ENCODE results near the gene MGAT2. TPM values are rescaled to one million over a fixed set of nuclear protein-coding genes. Genes with fewer than 3 reads are reported as not detected.

The MGAT2 gene
- polyA plus RNA-seq, 3 donors: 8.9 to 38.0 (median 36.3) TPM

GRCh38 chr14:49634547-49635334 lies 14.1 kb downstream of the MGAT2 start, which contains the start of gene DNAAF2:
Gene DNAAF2, minus strand, starts transcription at chr14:49635244. Its CDS starts 95 bp downstream, at chr14:49635149.
- Histone ChIP-seq H3K4me3 (replicated peaks in 1 of 3; ENCODE audit: low read depth in 2 of 3, low read length in 3 of 3) (peak within 1 kb of the TSS; percentile 72 to 97 (median 92)), H3K4me2 (replicated peaks; ENCODE audit: extremely low read depth, low read length, poor library complexity, severe bottlenecking) (peak within 1 kb of the TSS; percentile 98), H3K27me3 (ENCODE audit: control insufficient read depth in 2 of 2, insufficient read depth in 2 of 2, low read length in 2 of 2) (no peaks in the 10 kb centered on the region), H3K79me2 (ENCODE audit: insufficient read depth, low read length) (peaks cover 83% of the 10 kb centered on the region), H3K9me3 (replicated peaks in 1 of 2; ENCODE audit: control insufficient read depth in 1 of 2, insufficient read depth in 1 of 2, low read length in 2 of 2) (no peaks in the 10 kb centered on the region), H3K9ac (ENCODE audit: insufficient read depth, low read length, poor library complexity, severe bottlenecking) (peak within 1 kb of the TSS; percentile 90), H3K27ac (ENCODE audit: low read depth in 1 of 2, low read length in 2 of 2) (peak within 1 kb of the TSS; percentile 91 to 95), H2AFZ (ENCODE audit: insufficient read depth, low read depth, low read length, poor library complexity, severe bottlenecking) (peak within 1 kb of the TSS; percentile 100), H4K20me1 (ENCODE audit: insufficient read depth, low read length) (peaks cover 28% of the 10 kb centered on the region), H3K36me3 (replicated peaks in 1 of 2; ENCODE audit: control insufficient read depth in 1 of 2, insufficient read depth in 2 of 2, low read length in 2 of 2) (peaks cover 2 to 15% of the 10 kb centered on the region in 2 donors), H3K4me1 (ENCODE audit: control insufficient read depth in 1 of 2, insufficient read depth in 2 of 2, low read length in 2 of 2) (peaks cover 27 to 42% of the 10 kb centered on the region in 2 donors)
- Mint-ChIP-seq H3K27ac (peak within 1 kb of the TSS; percentile 88 to 96 (median 93)), H3K4me1 (peaks cover 52% of the 10 kb centered on the region), H3K27me3 (ENCODE audit: low read depth in 3 of 3) (peaks cover 0 to 4% (median 0%) of the 10 kb centered on the region in 3 donors), H3K4me3 (peak within 1 kb of the TSS; percentile 98 to 99), H3K36me3 (peaks cover 14 to 21% of the 10 kb centered on the region in 2 donors), H3K9me3 (no peaks in the 10 kb centered on the region)
- TF ChIP-seq CTCF (IDR thresholded peaks at IDR 0.05): peak; percentile 66
- intact Hi-C loops (cut with micrococcal nuclease): loop anchor here (5.0 to 10.0 kb wide), 2 partner anchors 37 to 130 kb away; partner anchors contain the start of genes KLHDC2 (in 1 of the 2) and LRR1 (in 1 of the 2)
- under 1% methylated on average over 71 of the region's 80 CpGs for WGBS (ENCODE audit: insufficient coverage)
- DNase-seq: peak; percentile 38 to 61 (median 40)

GRCh38 chr14:49636866-49637265 lies 16.3 kb downstream of the MGAT2 start:
- peaks cover 43% of the 10 kb centered on the region for H3K4me1 Mint-ChIP-seq
- H3K27ac ChIP-seq (ENCODE audit: low read depth in 1 of 2, low read length in 2 of 2): no peak overlapping the region

More at GRCh38 chr14:49636866-49637265, 16.3 kb downstream of the MGAT2 start:
- Histone ChIP-seq H2AFZ (ENCODE audit: insufficient read depth, low read depth, low read length, poor library complexity, severe bottlenecking) (no peak overlapping the region), H3K4me2 (replicated peaks; ENCODE audit: extremely low read depth, low read length, poor library complexity, severe bottlenecking) (no peak overlapping the region), H3K9me3 (replicated peaks in 1 of 2; ENCODE audit: control insufficient read depth in 1 of 2, insufficient read depth in 1 of 2, low read length in 2 of 2) (no peaks in the 10 kb centered on the region), H3K27me3 (ENCODE audit: control insufficient read depth in 2 of 2, insufficient read depth in 2 of 2, low read length in 2 of 2) (no peaks in the 10 kb centered on the region), H3K4me3 (replicated peaks in 1 of 3; ENCODE audit: low read depth in 2 of 3, low read length in 3 of 3) (no peak overlapping the region), H3K36me3 (replicated peaks in 1 of 2; ENCODE audit: control insufficient read depth in 1 of 2, insufficient read depth in 2 of 2, low read length in 2 of 2) (peaks cover 2 to 19% of the 10 kb centered on the region in 2 donors), H3K9ac (ENCODE audit: insufficient read depth, low read length, poor library complexity, severe bottlenecking) (no peak overlapping the region), H3K4me1 (ENCODE audit: control insufficient read depth in 1 of 2, insufficient read depth in 2 of 2, low read length in 2 of 2) (peaks cover 25 to 39% of the 10 kb centered on the region in 2 donors), H3K79me2 (ENCODE audit: insufficient read depth, low read length) (peaks cover 84% of the 10 kb centered on the region), H4K20me1 (ENCODE audit: insufficient read depth, low read length) (peaks cover 43% of the 10 kb centered on the region)
- H3K9me3 Mint-ChIP-seq: no peaks in the 10 kb centered on the region
- no peak for DNase-seq
- peaks cover 0 to 4% (median 0%) of the 10 kb centered on the region in 3 donors for H3K27me3 Mint-ChIP-seq (ENCODE audit: low read depth in 3 of 3)
- 92% methylated on average over 1 of the region's 1 CpG for WGBS (ENCODE audit: insufficient coverage)
- no peak overlapping the region for H3K4me3 Mint-ChIP-seq
- intact Hi-C loops (cut with micrococcal nuclease): loop anchor here in 1 of 2 donors (10.0 kb wide), 1 partner anchor 128 kb away; the partner anchor contains the start of gene KLHDC2
- H3K36me3 Mint-ChIP-seq: peaks cover 14 to 18% of the 10 kb centered on the region in 2 donors
- TF ChIP-seq CTCF (IDR thresholded peaks at IDR 0.05): no peak
- peak overlapping the region in 2 of 7 donors; percentile 7 to 11 for H3K27ac Mint-ChIP-seq
